ENCODE measurements around the gene CLEC18A.
"Not testable (repeated sequence)": the region's sequence is repeated elsewhere in the genome, so short reads cannot be mapped to it uniquely, and the experiment has no call there.

Gene CLEC18A

GRCh38 chr16:69931631-69932030, 19.5 kb upstream of the CLEC18A start:
- no peak for DNase-seq

GRCh38 chr16:69932228-69932627, 18.9 kb upstream of the CLEC18A start:
- DNase-seq = no peak

- DNase-seq = no peak
Measured at GRCh38 chr16:69932691-69933392, 18.3 kb upstream of the CLEC18A start.

GRCh38 chr16:69934044-69934443, 17.1 kb upstream of the CLEC18A start:
- DNase-seq = no peak

- DNase-seq = no peak
Measured at GRCh38 chr16:69934751-69935150, 16.4 kb upstream of the CLEC18A start.

GRCh38 chr16:69935278-69935711, 15.8 kb upstream of the CLEC18A start:
- no peak for DNase-seq

GRCh38 chr16:69935740-69936139, 15.4 kb upstream of the CLEC18A start:
- DNase-seq = no peak

- DNase-seq = no peak
Measured at GRCh38 chr16:69936252-69936651, 14.9 kb upstream of the CLEC18A start.

GRCh38 chr16:69936751-69937211, 14.4 kb upstream of the CLEC18A start:
- DNase-seq = no peak

GRCh38 chr16:69937465-69937951, 13.6 kb upstream of the CLEC18A start:
- no peak for DNase-seq

- no peak for DNase-seq
Measured at GRCh38 chr16:69938981-69939820, 11.9 kb upstream of the CLEC18A start.

- DNase-seq = no peak
Measured at GRCh38 chr16:69939821-69940585, 11.1 kb upstream of the CLEC18A start.

GRCh38 chr16:69940676-69941075, 10.5 kb upstream of the CLEC18A start:
- no peak for DNase-seq

- no peak for DNase-seq
Measured at GRCh38 chr16:69941251-69942098, 9.7 kb upstream of the CLEC18A start.

GRCh38 chr16:69942099-69942491, 9.0 kb upstream of the CLEC18A start:
- DNase-seq = no peak

GRCh38 chr16:69942627-69943170, 8.4 kb upstream of the CLEC18A start:
- DNase-seq = no peak

- not testable (repeated sequence) for DNase-seq
Measured at GRCh38 chr16:69943241-69944036, 7.7 kb upstream of the CLEC18A start.

GRCh38 chr16:69950411-69950810, 723 bp upstream of the CLEC18A start:
- not testable (repeated sequence) for DNase-seq

- not testable (repeated sequence) for DNase-seq
Measured at GRCh38 chr16:69951672-69952031, 518 bp downstream of the CLEC18A start.

- not testable (repeated sequence) for DNase-seq
Measured at GRCh38 chr16:69952116-69952515, 982 bp downstream of the CLEC18A start.

Data from NCI-H510A (cell line).